HL-60 (cell line): ENCODE measurements around the gene SOBP.

Experiments
- CTCF ChIP-seq: IDR thresholded peaks from one replicate; pipeline ENCODE4 v1.5.1; 2011; ENCODE audit warnings: low read length, control low read depth, inconsistent platforms; ENCODE audit not compliant: insufficient read depth
- GABPA ChIP-seq: IDR thresholded peaks from 2 replicates; pipeline ENCODE4 v1.6.1; 2012; ENCODE audit warnings: low read depth
- POLR2AphosphoS5 ChIP-seq: IDR thresholded peaks from 2 replicates; pipeline ENCODE4 v1.6.1; 2012; ENCODE audit warnings: low read depth
- TF ChIP-seq, protein P1 (sequence below): IDR thresholded peaks from 2 replicates; pipeline ENCODE4 v1.6.1; 2012; ENCODE audit warnings: low read depth; ENCODE audit not compliant: insufficient replicate concordance

DNA sequence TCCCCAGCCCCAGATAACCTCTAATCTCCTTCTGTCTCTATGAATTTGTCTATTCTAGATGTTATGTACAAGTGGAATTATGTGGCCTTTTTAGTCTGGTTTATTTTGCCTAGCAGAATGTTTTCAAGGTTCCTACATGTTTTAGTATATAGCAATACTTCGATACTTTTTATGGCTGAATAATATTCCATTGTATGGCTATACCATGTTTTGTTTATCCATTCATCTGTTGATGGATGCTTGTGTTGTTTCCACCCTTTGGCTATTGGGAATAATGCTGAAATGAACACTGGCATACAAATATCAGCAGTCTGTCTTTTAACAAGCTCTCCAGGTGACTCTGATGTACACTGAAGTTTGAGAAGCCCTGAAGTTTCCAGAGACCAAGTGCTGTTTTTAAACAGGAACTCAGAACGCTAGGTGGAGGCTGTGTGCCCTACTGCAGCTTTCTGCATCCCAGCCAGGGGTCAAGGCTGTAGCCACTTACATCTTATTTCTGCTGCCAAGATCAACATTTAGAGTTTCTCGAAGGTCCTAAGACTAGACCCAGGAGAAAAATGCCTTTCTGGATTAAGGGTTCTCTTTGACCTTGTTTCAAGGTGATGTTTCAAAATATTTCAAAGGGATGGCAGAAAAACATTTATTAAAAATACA lies 123.0 kb downstream of the SOBP start:
- TF ChIP-seq CTCF (no peak), GABPA (no peak), POLR2AphosphoS5 (no peak)
- TF ChIP-seq, protein P1, sequence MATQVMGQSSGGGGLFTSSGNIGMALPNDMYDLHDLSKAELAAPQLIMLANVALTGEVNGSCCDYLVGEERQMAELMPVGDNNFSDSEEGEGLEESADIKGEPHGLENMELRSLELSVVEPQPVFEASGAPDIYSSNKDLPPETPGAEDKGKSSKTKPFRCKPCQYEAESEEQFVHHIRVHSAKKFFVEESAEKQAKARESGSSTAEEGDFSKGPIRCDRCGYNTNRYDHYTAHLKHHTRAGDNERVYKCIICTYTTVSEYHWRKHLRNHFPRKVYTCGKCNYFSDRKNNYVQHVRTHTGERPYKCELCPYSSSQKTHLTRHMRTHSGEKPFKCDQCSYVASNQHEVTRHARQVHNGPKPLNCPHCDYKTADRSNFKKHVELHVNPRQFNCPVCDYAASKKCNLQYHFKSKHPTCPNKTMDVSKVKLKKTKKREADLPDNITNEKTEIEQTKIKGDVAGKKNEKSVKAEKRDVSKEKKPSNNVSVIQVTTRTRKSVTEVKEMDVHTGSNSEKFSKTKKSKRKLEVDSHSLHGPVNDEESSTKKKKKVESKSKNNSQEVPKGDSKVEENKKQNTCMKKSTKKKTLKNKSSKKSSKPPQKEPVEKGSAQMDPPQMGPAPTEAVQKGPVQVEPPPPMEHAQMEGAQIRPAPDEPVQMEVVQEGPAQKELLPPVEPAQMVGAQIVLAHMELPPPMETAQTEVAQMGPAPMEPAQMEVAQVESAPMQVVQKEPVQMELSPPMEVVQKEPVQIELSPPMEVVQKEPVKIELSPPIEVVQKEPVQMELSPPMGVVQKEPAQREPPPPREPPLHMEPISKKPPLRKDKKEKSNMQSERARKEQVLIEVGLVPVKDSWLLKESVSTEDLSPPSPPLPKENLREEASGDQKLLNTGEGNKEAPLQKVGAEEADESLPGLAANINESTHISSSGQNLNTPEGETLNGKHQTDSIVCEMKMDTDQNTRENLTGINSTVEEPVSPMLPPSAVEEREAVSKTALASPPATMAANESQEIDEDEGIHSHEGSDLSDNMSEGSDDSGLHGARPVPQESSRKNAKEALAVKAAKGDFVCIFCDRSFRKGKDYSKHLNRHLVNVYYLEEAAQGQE = no peak
